K562 (cell line): ENCODE data around the gene CSN3. TPM values are rescaled to one million over a fixed set of nuclear protein-coding genes. Genes with fewer than 3 reads are reported as not detected.

Experiments
- polyA plus RNA-seq, 8 experiments: library from polyadenylated mRNA; depleted of rRNA in 4 of 8; stranded (reverse) in 5 of 8; unstranded in 3 of 8; fragments of >200 nt; fragmentation: Nextera tagmentation in 2 of 8; fragmentation: Illumina TruSeq in 1 of 8; extraction: Ambion mirVana in 2 of 8; extraction: Trizol in 1 of 8; gene quantifications; 2 replicates each; pipeline versions ENCODE4 v1.2.1 to v1.2.3, GENCODE V29; 2011 to 2014; ENCODE audit warnings: inconsistent platforms in 1 of 8, missing spikeins in 1 of 8
- total RNA-seq, 7 experiments: library from RNA; depleted of rRNA in 6 of 7; stranded (reverse); fragments of >200 nt in 6 of 7; fragmentation: Illumina TruSeq in 2 of 7; extraction: Trizol in 2 of 7; gene quantifications; 2 replicates each; pipeline versions ENCODE4 v1.2.1 to v1.2.3, GENCODE V29; 2011 to 2021; ENCODE audit warnings: low replicate concordance in 1 of 7

The CSN3 gene
- total and polyA plus RNA-seq, 9 of the 15 experiments (the other 6 are each of a cell fraction or from before 2014, with no cell fraction given) = not detected

Other genes with a start within 250 kb of the CSN3 start
Only the 7 nearest of the 11 such genes appear.
- not detected in 2 replicates for gene PRR27, start 88.4 kb upstream of the CSN3 start, total RNA-seq (2014; rRNA removed)
- not detected in 2 replicates for gene PRR27, start 88.4 kb upstream of the CSN3 start, total RNA-seq (2014; rRNA removed; fragmentation: Illumina TruSeq; extraction: Trizol)
- not detected in 2 replicates for gene PRR27, start 88.4 kb upstream of the CSN3 start, total RNA-seq (2015; rRNA removed; fragmentation: Illumina TruSeq; extraction: Trizol)
- gene PRR27, start 88.4 kb upstream of the CSN3 start, total RNA-seq (2021) = not detected in 2 replicates
- gene PRR27, start 88.4 kb upstream of the CSN3 start, polyA plus RNA-seq (2011; rRNA removed) = not detected in 2 replicates
- not detected in 2 replicates for gene PRR27, start 88.4 kb upstream of the CSN3 start, polyA plus RNA-seq (2014; fragmentation: Illumina TruSeq; extraction: Trizol)
- not detected for gene PRR27, start 88.4 kb upstream of the CSN3 start, polyA plus RNA-seq (2014; fragmentation: Nextera tagmentation; extraction: Ambion mirVana)
- not detected in 2 replicates for gene PRR27, start 88.4 kb upstream of the CSN3 start, polyA plus RNA-seq (2014; rRNA removed)
- not detected in 2 replicates for gene ODAM, start 46.9 kb upstream of the CSN3 start, total RNA-seq (2014; rRNA removed)
- not detected in 2 replicates for gene ODAM, start 46.9 kb upstream of the CSN3 start, total RNA-seq (2014; rRNA removed; fragmentation: Illumina TruSeq; extraction: Trizol)
- gene ODAM, start 46.9 kb upstream of the CSN3 start, total RNA-seq (2015; rRNA removed; fragmentation: Illumina TruSeq; extraction: Trizol) = not detected in 2 replicates
- not detected in 2 replicates for gene ODAM, start 46.9 kb upstream of the CSN3 start, total RNA-seq (2021)
- not detected in 2 replicates for gene ODAM, start 46.9 kb upstream of the CSN3 start, polyA plus RNA-seq (2011; rRNA removed)
- not detected in 2 replicates for gene ODAM, start 46.9 kb upstream of the CSN3 start, polyA plus RNA-seq (2014; fragmentation: Illumina TruSeq; extraction: Trizol)
- gene ODAM, start 46.9 kb upstream of the CSN3 start, polyA plus RNA-seq (2014; fragmentation: Nextera tagmentation; extraction: Ambion mirVana) = not detected
- gene ODAM, start 46.9 kb upstream of the CSN3 start, polyA plus RNA-seq (2014; rRNA removed) = not detected in 2 replicates
- not detected in 2 replicates for gene FDCSP, start 16.5 kb upstream of the CSN3 start, total RNA-seq (2014; rRNA removed)
- not detected in 2 replicates for gene FDCSP, start 16.5 kb upstream of the CSN3 start, total RNA-seq (2014; rRNA removed; fragmentation: Illumina TruSeq; extraction: Trizol)
- not detected in 2 replicates for gene FDCSP, start 16.5 kb upstream of the CSN3 start, total RNA-seq (2015; rRNA removed; fragmentation: Illumina TruSeq; extraction: Trizol)
- not detected in 2 replicates for gene FDCSP, start 16.5 kb upstream of the CSN3 start, total RNA-seq (2021)
- not detected in 2 replicates for gene FDCSP, start 16.5 kb upstream of the CSN3 start, polyA plus RNA-seq (2011; rRNA removed)
- not detected in 2 replicates for gene FDCSP, start 16.5 kb upstream of the CSN3 start, polyA plus RNA-seq (2014; fragmentation: Illumina TruSeq; extraction: Trizol)
- not detected for gene FDCSP, start 16.5 kb upstream of the CSN3 start, polyA plus RNA-seq (2014; fragmentation: Nextera tagmentation; extraction: Ambion mirVana)
- gene FDCSP, start 16.5 kb upstream of the CSN3 start, polyA plus RNA-seq (2014; rRNA removed) = not detected in 2 replicates
- not detected in 2 replicates for gene CABS1, start 92.4 kb downstream of the CSN3 start, total RNA-seq (2014; rRNA removed)
- gene CABS1, start 92.4 kb downstream of the CSN3 start, total RNA-seq (2014; rRNA removed; fragmentation: Illumina TruSeq; extraction: Trizol) = not detected in 2 replicates
- not detected in 2 replicates for gene CABS1, start 92.4 kb downstream of the CSN3 start, total RNA-seq (2015; rRNA removed; fragmentation: Illumina TruSeq; extraction: Trizol)
- gene CABS1, start 92.4 kb downstream of the CSN3 start, total RNA-seq (2021) = not detected in 2 replicates
- not detected in 2 replicates for gene CABS1, start 92.4 kb downstream of the CSN3 start, polyA plus RNA-seq (2011; rRNA removed)
- not detected in 2 replicates for gene CABS1, start 92.4 kb downstream of the CSN3 start, polyA plus RNA-seq (2014; fragmentation: Illumina TruSeq; extraction: Trizol)
- gene CABS1, start 92.4 kb downstream of the CSN3 start, polyA plus RNA-seq (2014; fragmentation: Nextera tagmentation; extraction: Ambion mirVana) = not detected
- gene CABS1, start 92.4 kb downstream of the CSN3 start, polyA plus RNA-seq (2014; rRNA removed) = not detected in 2 replicates
- not detected in 2 replicates for gene SMR3A, start 118.2 kb downstream of the CSN3 start, total RNA-seq (2014; rRNA removed)
- not detected in 2 replicates for gene SMR3A, start 118.2 kb downstream of the CSN3 start, total RNA-seq (2014; rRNA removed; fragmentation: Illumina TruSeq; extraction: Trizol)
- gene SMR3A, start 118.2 kb downstream of the CSN3 start, total RNA-seq (2015; rRNA removed; fragmentation: Illumina TruSeq; extraction: Trizol) = not detected in 2 replicates
- gene SMR3A, start 118.2 kb downstream of the CSN3 start, total RNA-seq (2021) = not detected in 2 replicates
- not detected in 2 replicates for gene SMR3A, start 118.2 kb downstream of the CSN3 start, polyA plus RNA-seq (2011; rRNA removed)
- gene SMR3A, start 118.2 kb downstream of the CSN3 start, polyA plus RNA-seq (2014; fragmentation: Illumina TruSeq; extraction: Trizol) = not detected in 2 replicates
- gene SMR3A, start 118.2 kb downstream of the CSN3 start, polyA plus RNA-seq (2014; fragmentation: Nextera tagmentation; extraction: Ambion mirVana) = not detected
- gene SMR3A, start 118.2 kb downstream of the CSN3 start, polyA plus RNA-seq (2014; rRNA removed) = not detected in 2 replicates
- gene SMR3B, start 140.5 kb downstream of the CSN3 start, total RNA-seq (2014; rRNA removed) = not detected in 2 replicates
- gene SMR3B, start 140.5 kb downstream of the CSN3 start, total RNA-seq (2014; rRNA removed; fragmentation: Illumina TruSeq; extraction: Trizol) = not detected in 2 replicates
- not detected in 2 replicates for gene SMR3B, start 140.5 kb downstream of the CSN3 start, total RNA-seq (2015; rRNA removed; fragmentation: Illumina TruSeq; extraction: Trizol)
- not detected in 2 replicates for gene SMR3B, start 140.5 kb downstream of the CSN3 start, total RNA-seq (2021)
- gene SMR3B, start 140.5 kb downstream of the CSN3 start, polyA plus RNA-seq (2011; rRNA removed) = not detected in 2 replicates
- gene SMR3B, start 140.5 kb downstream of the CSN3 start, polyA plus RNA-seq (2014; fragmentation: Illumina TruSeq; extraction: Trizol) = not detected in 2 replicates
- not detected for gene SMR3B, start 140.5 kb downstream of the CSN3 start, polyA plus RNA-seq (2014; fragmentation: Nextera tagmentation; extraction: Ambion mirVana)
- not detected in 2 replicates for gene SMR3B, start 140.5 kb downstream of the CSN3 start, polyA plus RNA-seq (2014; rRNA removed)
- gene OPRPN, start 155.3 kb downstream of the CSN3 start, total RNA-seq (2014; rRNA removed) = not detected in 2 replicates
- not detected in 2 replicates for gene OPRPN, start 155.3 kb downstream of the CSN3 start, total RNA-seq (2014; rRNA removed; fragmentation: Illumina TruSeq; extraction: Trizol)
- not detected in 2 replicates for gene OPRPN, start 155.3 kb downstream of the CSN3 start, total RNA-seq (2015; rRNA removed; fragmentation: Illumina TruSeq; extraction: Trizol)
- not detected in 2 replicates for gene OPRPN, start 155.3 kb downstream of the CSN3 start, total RNA-seq (2021)
- gene OPRPN, start 155.3 kb downstream of the CSN3 start, polyA plus RNA-seq (2011; rRNA removed) = not detected in 2 replicates
- not detected in 2 replicates for gene OPRPN, start 155.3 kb downstream of the CSN3 start, polyA plus RNA-seq (2014; fragmentation: Illumina TruSeq; extraction: Trizol)
- gene OPRPN, start 155.3 kb downstream of the CSN3 start, polyA plus RNA-seq (2014; fragmentation: Nextera tagmentation; extraction: Ambion mirVana) = not detected
- gene OPRPN, start 155.3 kb downstream of the CSN3 start, polyA plus RNA-seq (2014; rRNA removed) = not detected in 2 replicates